Right atrium auricular region (tissue), 2 donors: ENCODE measurements around the gene PNPLA2. TPM values are rescaled to one million over a fixed set of nuclear protein-coding genes. Genes with fewer than 3 reads are reported as not detected.

Experiments
- DNase-seq: peaks from one replicate; pipeline ENCODE4 v3.0.0-alpha.2; 2019; ENCODE audit warnings: low spot score
- H3K27ac ChIP-seq, 2 donors: fragments of 200-600 bp; sonication (generic); 1 replicate in 1 of 2; 2 replicates in 1 of 2; pipeline ENCODE4 v1.5.1; 2016 to 2019
- H3K27me3 ChIP-seq, 2 donors: fragments of 200-600 bp; sonication (generic); one replicate each; pipeline versions ENCODE4 v1.5.1 to v1.6.0; 2017 to 2019
- H3K36me3 ChIP-seq: fragments of 200-600 bp; sonication (generic); one replicate; pipeline ENCODE4 v1.5.1; 2016
- H3K4me1 ChIP-seq, 2 donors: fragments of 200-600 bp; sonication (generic); one replicate each; pipeline versions ENCODE4 v1.5.1 to v1.6.0; 2017 to 2019
- H3K4me3 ChIP-seq, 2 donors: fragments of 200-600 bp; sonication (generic); 1 replicate in 1 of 2; 2 replicates in 1 of 2; pipeline ENCODE4 v1.5.1; 2017 to 2019; ENCODE audit warnings: mild to moderate bottlenecking in 1 of 2, moderate library complexity in 1 of 2
- H3K9me3 ChIP-seq, 2 donors: fragments of 200-600 bp; sonication (generic); one replicate each; pipeline ENCODE4 v1.5.1; 2019
- CTCF ChIP-seq, 2 donors: fragments of 200-600 bp; sonication (generic); IDR thresholded peaks; one replicate each; pipeline ENCODE4 v1.5.1; 2019; ENCODE audit warnings: antibody characterized with exemption in 2 of 2
- total RNA-seq, 2 donors: library from RNA; depleted of rRNA; stranded (reverse); fragments of >200 nt; gene quantifications; one replicate each; pipeline ENCODE4 v1.1.0, GENCODE V29; 2016

Gene PNPLA2
- total RNA-seq, 2 donors from 2014 or later, result 94.4 to 123 TPM

DNA sequence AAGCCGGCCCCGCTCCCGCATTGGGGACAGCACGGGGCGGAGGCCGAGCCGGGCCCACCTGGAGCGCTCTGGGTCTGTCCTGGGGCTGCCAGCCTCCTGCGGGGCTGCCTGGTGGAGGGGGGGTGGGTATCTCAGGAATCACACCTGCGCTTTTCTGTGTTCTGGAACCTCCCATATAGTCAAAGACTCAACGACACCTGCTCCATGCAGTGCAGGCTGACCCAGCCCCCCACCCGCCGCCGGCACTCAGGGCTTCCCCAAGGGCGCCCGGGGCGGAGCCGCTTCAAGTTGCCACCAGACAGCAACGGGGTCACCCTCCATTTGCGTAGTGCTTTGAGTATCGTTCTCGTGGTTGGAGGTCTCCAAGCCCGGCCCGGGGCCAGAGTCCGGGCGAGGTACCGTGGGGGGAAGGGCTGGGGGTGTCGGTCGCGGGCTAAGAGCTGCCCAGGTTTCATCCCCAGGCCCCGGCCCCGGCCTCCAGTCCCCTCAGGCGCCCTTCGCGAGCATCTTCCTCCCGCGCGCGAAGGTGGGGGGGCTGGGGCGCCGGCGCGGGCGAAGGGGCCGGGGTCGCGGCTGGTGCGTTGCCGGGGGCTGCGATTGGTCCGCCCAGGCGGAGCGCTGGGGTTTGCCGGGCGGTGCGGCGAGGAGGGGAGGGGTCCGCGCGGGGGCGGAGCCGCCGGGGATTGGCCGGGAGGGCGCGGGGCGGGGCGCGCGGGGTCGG, 30.6 kb downstream of the PNPLA2 start:
- Histone ChIP-seq H3K4me1 (peaks cover 0 to 72% of the 10 kb centered on the region in 2 donors), H3K4me3 (peak overlapping the region; percentile 29 to 58), H3K27ac (peak overlapping the region in 1 of 2 donors; percentile 42), H3K36me3 (no peaks in the 10 kb centered on the region), H3K9me3 (no peaks in the 10 kb centered on the region), H3K27me3 (no peaks in the 10 kb centered on the region)
- DNase-seq, result no peak
- no peak for TF ChIP-seq CTCF (IDR thresholded peaks at IDR 0.05)

DNA sequence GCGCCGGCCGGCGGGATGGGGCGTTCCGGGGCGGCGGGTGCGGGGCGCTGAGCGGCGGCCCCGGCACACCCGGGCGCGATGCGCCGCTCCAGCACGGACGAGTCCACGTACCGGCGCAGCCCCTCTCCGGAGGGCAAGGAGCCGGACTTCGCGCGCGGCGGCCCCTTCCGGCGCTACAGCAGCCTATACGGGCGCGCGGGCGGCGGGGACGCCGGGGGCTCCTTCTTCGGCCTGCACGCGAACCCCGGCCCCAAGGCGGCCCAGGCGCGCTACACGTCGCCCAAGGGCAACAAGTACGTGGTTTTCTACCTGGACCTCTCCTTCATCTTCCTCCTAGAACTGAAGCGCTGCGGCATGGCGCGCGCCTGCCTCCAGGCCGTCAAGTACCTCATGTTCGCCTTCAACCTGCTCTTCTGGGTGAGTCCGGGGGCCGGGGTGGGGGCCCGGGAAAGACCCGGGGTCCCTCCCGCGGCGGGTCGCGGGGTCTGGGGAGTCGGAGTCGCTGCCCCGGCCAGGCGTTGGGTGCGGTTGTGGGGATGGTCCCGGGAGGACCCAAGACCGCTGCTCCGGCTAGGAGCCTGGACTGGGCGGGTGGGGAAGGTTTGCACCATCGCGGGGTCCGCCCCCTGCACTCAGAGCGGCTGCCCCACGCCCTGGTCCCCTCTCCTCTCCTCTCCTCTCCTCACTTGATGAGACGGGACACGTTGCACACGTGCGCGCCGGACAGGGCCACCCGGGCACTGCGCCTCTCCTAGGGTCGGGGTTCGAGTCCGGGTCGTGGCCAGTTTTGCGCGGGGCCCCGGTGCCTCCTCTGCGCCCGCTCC, 31.4 kb downstream of the PNPLA2 start:
- H3K27me3 ChIP-seq, result no peaks in the 10 kb centered on the region
- DNase-seq, result no peak

DNA sequence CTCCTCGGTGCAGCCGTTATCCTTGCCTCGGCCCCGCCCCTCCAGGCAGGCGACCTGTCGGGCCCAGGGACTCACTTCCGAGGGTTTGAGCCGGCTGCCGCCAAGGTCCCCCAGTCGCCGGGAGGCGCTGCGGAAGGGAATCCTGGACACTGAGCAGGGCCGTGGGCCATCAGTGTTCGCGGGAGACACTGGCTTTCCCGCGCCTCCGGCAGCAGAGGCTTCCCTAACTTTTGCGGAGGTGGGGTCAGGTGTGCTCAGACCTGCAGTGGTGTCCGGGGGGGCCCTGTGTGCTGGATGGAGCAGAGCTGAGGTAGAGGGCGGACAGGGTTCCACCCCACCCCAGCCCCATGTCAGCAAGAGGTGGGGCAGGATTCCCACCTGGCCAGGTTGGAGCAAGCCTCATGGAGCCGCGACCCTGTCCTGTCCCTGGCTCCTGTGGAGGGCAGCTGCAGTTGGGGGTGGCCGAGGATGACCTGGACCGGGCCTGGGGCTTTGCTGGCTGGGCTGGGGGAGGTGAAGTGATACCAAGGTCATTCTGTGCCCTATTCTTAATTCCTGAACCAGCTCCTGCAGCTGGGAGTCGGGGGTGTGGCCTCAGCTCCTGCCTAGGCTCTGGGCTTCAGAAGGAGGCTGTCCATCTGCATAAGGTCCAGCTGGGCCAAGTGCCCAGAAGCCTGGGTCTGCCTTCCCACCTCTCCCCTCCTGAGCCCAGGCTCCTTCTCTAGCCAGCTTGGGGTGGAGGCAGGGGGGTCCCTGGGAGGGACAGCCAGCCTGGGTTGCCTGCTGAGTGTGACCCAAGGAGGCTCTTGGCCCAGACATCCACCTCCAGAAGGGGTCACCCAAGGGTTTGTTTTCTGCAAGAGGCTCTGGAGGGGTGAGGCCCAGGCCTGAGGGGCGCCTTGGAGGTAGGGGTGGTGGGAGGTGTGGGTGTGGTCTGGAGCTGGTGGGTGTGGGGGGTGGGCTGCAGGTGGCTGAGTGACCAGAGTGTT, 32.4 kb downstream of the PNPLA2 start:
- no peak overlapping the region for H3K4me3 ChIP-seq

More for the DNA sequence above, 31.4 kb downstream of the PNPLA2 start:
- H3K4me3 ChIP-seq, result peak overlapping the region; percentile 29 to 58
- no peak for TF ChIP-seq CTCF (IDR thresholded peaks at IDR 0.05)
- no peaks in the 10 kb centered on the region for H3K36me3 ChIP-seq
- peaks cover 0 to 63% of the 10 kb centered on the region in 2 donors for H3K4me1 ChIP-seq
- H3K9me3 ChIP-seq, result no peaks in the 10 kb centered on the region
- no peak overlapping the region for H3K27ac ChIP-seq

GRCh38 chr11:852762-853161, 34.0 kb downstream of the PNPLA2 start:
- Histone ChIP-seq H3K36me3 (no peaks in the 10 kb centered on the region), H3K4me1 (peaks cover 0 to 54% of the 10 kb centered on the region in 2 donors), H3K9me3 (no peaks in the 10 kb centered on the region), H3K27me3 (no peaks in the 10 kb centered on the region), H3K4me3 (no peak overlapping the region), H3K27ac (no peak overlapping the region)
- TF ChIP-seq CTCF (IDR thresholded peaks at IDR 0.05), result no peak
- DNase-seq, result no peak

More for the DNA sequence above, 32.4 kb downstream of the PNPLA2 start:
- DNase-seq, result no peak
- Histone ChIP-seq H3K27ac (no peak overlapping the region), H3K27me3 (no peaks in the 10 kb centered on the region), H3K4me1 (peaks cover 0 to 60% of the 10 kb centered on the region in 2 donors), H3K9me3 (no peaks in the 10 kb centered on the region), H3K36me3 (no peaks in the 10 kb centered on the region)
- no peak for TF ChIP-seq CTCF (IDR thresholded peaks at IDR 0.05)

DNA sequence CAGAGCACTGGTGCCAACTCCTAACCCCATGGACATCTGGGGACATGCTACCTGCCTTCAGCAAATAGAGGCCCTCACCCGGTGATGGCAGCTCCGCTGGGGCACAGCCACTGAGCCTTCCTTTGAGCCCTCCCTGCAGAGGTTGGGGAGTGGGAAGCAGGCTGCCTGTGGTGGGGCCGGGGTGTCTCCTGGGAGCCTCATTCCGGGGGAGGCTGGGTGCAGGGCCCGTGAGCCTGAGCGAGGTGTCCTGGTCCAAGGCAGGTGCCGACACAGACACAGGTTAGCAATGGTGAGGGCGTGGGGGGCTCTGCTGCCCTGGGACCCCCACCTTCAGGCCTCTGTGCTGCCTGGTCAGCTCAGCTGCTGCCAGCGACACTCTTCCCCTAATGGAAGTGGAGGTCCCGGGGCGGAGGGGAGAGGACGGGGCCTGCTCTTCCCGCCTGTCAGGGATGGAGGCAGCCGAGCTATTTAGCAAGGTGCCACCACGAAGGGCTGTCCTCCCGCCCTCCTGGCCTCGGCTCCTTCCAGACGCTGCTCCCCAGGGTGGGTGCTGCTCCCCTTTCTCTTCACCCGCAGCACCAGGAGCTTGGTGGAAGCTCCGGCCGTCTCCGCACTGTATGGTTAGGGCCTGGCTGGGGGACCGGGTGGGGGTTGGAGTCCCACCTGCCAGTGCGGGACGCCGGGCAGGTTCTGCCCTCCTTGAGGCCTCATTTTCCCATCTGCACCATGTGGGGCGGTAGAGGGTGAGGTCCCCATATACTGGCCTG, 35.2 kb downstream of the PNPLA2 start:
- no peak overlapping the region for H3K27ac ChIP-seq
- peaks cover 0 to 43% of the 10 kb centered on the region in 2 donors for H3K4me1 ChIP-seq
- H3K9me3 ChIP-seq, result no peaks in the 10 kb centered on the region
- no peak for DNase-seq
- H3K27me3 ChIP-seq, result no peaks in the 10 kb centered on the region
- H3K36me3 ChIP-seq, result no peaks in the 10 kb centered on the region
- no peak overlapping the region for H3K4me3 ChIP-seq
- no peak for TF ChIP-seq CTCF (IDR thresholded peaks at IDR 0.05)
